ENCODE results near the gene PAPSS2. TPM values are rescaled to one million over a fixed set of nuclear protein-coding genes. Genes with fewer than 3 reads are reported as not detected.

The PAPSS2 gene
- polyA plus RNA-seq, 1 donor from 2014 or later: 0.13 TPM

- no peak overlapping the region for H3K27ac Mint-ChIP-seq
- H3K9me3 Mint-ChIP-seq: no peaks in the 10 kb centered on the region
- no peaks in the 10 kb centered on the region for H3K27me3 Mint-ChIP-seq
- H3K4me3 Mint-ChIP-seq: no peak overlapping the region
- peaks cover 0 to 4% (median 3%) of the 10 kb centered on the region in 3 donors for H3K4me1 Mint-ChIP-seq
- peaks cover 4% of the 10 kb centered on the region for H3K36me3 Mint-ChIP-seq
Observed at GRCh38 chr10:87775766-87776165, 116.1 kb downstream of the PAPSS2 start.

DNA sequence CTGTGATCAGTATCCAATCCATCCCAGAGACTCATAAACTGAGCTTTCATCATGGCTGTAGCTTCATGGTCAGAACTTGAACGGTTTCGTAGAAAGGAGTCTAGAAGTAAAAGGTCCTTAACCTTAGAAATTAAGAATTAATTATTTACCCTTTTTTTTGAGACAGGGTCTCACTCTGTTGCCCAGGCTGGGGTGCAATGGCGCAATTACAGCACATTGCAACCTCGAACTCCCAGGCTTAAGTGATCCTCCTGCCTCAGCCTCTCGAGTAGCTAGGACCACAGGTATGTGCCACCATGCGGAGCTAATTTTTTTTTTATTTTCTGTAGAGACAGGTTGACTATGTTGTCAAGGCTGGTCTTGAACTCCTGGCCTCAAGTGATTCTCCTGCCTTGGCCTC lies 116.7 kb downstream of the PAPSS2 start:
- no peak overlapping the region for H3K4me3 Mint-ChIP-seq
- peaks cover 0 to 4% (median 3%) of the 10 kb centered on the region in 3 donors for H3K4me1 Mint-ChIP-seq
- H3K27me3 Mint-ChIP-seq: no peaks in the 10 kb centered on the region
- H3K9me3 Mint-ChIP-seq: no peaks in the 10 kb centered on the region
- peak overlapping the region in 1 of 3 donors; percentile 39 for H3K27ac Mint-ChIP-seq
- H3K36me3 Mint-ChIP-seq: peaks cover 4% of the 10 kb centered on the region

DNA sequence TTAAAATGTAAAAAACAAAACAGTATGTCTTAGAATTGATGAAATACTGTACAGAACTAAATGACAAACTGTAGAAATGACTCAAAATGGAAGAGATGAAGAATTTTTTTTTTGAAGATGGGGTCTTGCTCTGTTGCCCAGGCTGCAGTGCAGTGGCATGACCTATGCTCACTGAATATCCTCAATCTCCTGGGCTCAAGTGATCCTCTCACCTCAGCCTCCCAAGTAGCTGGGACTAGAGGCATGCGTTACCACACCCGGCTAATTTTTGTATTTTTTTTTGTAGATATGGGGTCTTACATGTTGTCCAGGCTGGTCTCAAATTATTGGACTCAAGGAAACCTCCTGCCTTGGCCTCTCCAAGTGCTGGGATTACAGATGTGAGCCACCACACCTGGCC lies 121.9 kb downstream of the PAPSS2 start:
- H3K27ac Mint-ChIP-seq: no peak overlapping the region
- H3K4me3 Mint-ChIP-seq: no peak overlapping the region
- no peaks in the 10 kb centered on the region for H3K27me3 Mint-ChIP-seq
- peaks cover 2% of the 10 kb centered on the region for H3K36me3 Mint-ChIP-seq
- peaks cover 0 to 3% (median 0%) of the 10 kb centered on the region in 3 donors for H3K4me1 Mint-ChIP-seq
- H3K9me3 Mint-ChIP-seq: no peaks in the 10 kb centered on the region

DNA sequence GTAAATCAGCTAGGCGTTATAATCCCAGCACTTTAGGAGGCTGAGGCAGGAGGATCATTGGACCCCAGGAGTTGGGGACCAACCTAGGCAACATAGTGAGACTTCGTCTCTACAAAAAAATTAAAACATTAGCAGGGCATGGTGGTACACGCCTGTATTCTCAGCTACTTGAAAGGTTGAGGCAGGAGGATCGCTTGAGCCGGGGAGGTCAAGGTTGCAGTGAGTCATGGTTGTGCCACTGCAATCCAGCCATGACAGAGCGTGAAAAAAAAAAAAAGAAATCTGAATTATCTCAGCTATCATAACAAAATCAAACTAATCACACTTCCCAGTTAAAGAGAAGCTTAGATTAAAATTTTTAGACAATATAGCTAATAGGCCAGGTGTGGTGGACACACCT lies 123.0 kb downstream of the PAPSS2 start:
- Mint-ChIP-seq H3K36me3 (peaks cover 2% of the 10 kb centered on the region), H3K27ac (no peak overlapping the region), H3K9me3 (no peaks in the 10 kb centered on the region), H3K27me3 (no peaks in the 10 kb centered on the region), H3K4me1 (peaks cover 0 to 3% (median 0%) of the 10 kb centered on the region in 3 donors), H3K4me3 (peak overlapping the region in 1 of 4 donors; percentile 78)

- Mint-ChIP-seq H3K27ac (peak overlapping the region in 2 of 3 donors; percentile 4 to 16), H3K36me3 (peaks cover 8% of the 10 kb centered on the region), H3K27me3 (no peaks in the 10 kb centered on the region), H3K9me3 (no peaks in the 10 kb centered on the region), H3K4me3 (no peak overlapping the region), H3K4me1 (peaks cover 0 to 3% (median 0%) of the 10 kb centered on the region in 3 donors)
Observed at GRCh38 chr10:87786421-87786820, 126.7 kb downstream of the PAPSS2 start.

DNA sequence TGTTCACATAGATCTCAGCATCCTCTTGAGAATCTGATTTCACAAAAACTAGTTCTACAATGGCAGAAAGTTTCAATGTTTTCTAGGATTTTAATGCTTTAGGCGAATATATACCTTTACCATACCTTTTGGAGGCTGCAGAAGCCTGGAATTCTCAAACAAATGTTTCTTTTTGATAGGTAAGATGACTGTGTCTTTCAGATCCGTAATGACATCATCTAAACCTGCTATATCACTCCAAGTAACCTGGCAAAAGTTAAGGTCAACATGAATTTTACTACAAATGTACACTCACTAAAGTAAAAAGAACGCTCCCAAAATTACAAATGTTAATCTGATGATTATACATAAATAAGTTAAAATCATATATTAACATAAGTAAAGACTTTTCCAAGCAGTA lies 130.5 kb downstream of the PAPSS2 start:
- H3K4me3 Mint-ChIP-seq: no peak overlapping the region
- H3K9me3 Mint-ChIP-seq: no peaks in the 10 kb centered on the region
- peaks cover 6% of the 10 kb centered on the region for H3K36me3 Mint-ChIP-seq
- H3K27me3 Mint-ChIP-seq: no peaks in the 10 kb centered on the region
- H3K27ac Mint-ChIP-seq: no peak overlapping the region
- peaks cover 8 to 20% (median 13%) of the 10 kb centered on the region in 3 donors for H3K4me1 Mint-ChIP-seq

DNA sequence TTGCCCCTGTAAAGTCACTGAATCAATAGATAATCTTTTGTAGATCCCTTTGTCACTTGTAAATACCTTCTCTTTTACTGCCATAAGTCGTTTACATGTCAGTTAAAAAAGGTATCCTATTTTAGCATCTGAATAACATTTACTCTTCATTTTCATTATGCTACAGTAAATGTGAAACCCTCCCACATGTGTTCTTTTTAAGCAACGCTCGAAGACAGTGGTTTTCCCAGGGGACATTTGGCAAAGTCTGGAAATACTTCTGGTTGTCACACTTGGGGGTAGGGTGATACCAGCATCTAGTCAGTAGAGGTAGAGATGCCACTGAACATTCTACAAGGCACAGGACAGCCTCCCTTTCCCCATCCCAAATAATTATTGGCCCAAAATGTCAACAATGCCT lies 134.6 kb downstream of the PAPSS2 start:
- Mint-ChIP-seq H3K4me1 (peaks cover 25 to 48% (median 29%) of the 10 kb centered on the region in 3 donors), H3K36me3 (peaks cover 3% of the 10 kb centered on the region), H3K27me3 (no peaks in the 10 kb centered on the region), H3K27ac (peak overlapping the region in 1 of 3 donors; percentile 88), H3K4me3 (no peak overlapping the region), H3K9me3 (no peaks in the 10 kb centered on the region)

Other genes starting within 250 kb of the PAPSS2 start
- gene MINPP1, start 155.0 kb upstream of the PAPSS2 start, polyA plus RNA-seq: 3.9 TPM
- gene ATAD1, start 158.3 kb downstream of the PAPSS2 start, polyA plus RNA-seq: 31.9 TPM
- 0.25 TPM for gene KLLN, start 203.7 kb downstream of the PAPSS2 start, polyA plus RNA-seq
- gene PTEN, start 203.7 kb downstream of the PAPSS2 start, polyA plus RNA-seq: 40.4 TPM

Measured in IgD-negative memory B cell (primary cell).